Nucleus accumbens (tissue), 56 donors: ENCODE measurements around the gene KCNK5.

Experiments used
- DNase-seq, 56 donors: peaks; one replicate each; lab custom pipeline; 2025; lab: John Stamatoyannopoulos, UW

The KCNK5 gene, protein sequence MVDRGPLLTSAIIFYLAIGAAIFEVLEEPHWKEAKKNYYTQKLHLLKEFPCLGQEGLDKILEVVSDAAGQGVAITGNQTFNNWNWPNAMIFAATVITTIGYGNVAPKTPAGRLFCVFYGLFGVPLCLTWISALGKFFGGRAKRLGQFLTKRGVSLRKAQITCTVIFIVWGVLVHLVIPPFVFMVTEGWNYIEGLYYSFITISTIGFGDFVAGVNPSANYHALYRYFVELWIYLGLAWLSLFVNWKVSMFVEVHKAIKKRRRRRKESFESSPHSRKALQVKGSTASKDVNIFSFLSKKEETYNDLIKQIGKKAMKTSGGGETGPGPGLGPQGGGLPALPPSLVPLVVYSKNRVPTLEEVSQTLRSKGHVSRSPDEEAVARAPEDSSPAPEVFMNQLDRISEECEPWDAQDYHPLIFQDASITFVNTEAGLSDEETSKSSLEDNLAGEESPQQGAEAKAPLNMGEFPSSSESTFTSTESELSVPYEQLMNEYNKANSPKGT

DNA sequence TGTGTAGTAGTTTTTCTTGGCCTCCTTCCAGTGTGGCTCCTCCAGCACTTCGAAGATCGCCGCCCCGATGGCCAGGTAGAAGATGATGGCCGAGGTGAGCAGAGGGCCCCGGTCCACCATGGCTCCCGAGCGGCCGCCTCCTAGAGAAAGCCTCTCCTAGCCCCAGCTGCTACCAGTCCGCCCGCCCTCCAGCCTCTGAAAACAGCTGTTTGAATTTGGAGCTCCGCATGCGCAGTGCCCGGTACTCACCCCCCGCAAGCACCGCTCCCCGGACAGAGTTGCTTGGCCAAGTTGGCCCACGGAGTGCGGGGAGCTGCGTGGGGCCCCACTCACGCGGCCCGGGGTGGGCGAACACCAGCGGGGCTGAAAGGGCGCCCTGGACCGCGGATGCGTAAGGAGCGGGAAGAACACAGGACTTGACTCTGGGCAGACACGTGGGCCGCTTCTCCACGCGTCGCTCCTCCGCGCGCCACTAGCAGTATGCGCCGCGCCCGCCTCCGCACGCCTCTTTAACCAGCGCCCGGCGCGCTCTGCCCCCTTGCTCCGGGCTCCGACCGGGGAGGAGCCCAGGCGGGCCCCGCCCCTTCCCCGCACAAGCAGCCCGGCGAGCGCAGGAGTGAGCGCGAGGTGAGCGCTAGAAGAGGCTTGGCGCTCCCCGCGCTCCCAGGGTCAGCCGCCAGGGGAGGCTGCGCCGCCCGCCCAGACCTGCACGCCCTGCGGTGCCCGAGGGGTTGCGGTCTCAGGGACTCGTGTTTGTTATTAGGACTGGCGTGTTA, at the start of gene KCNK5:
Gene KCNK5 (minus strand): TSS at position 484 of the 776 bp plus-strand sequence. CDS start 364 bp downstream, at position 120.
- peak in 34 of 56 donors; percentile 1 to 82 (median 36) for DNase-seq

GRCh38 chr6:39276379-39276995, 47.2 kb upstream of the KCNK5 start:
- DNase-seq, result no peak

GRCh38 chr6:39274903-39275302, 45.6 kb upstream of the KCNK5 start:
- DNase-seq, result no peak

GRCh38 chr6:39274471-39274870, 45.2 kb upstream of the KCNK5 start:
- no peak for DNase-seq

GRCh38 chr6:39273406-39273821, 44.1 kb upstream of the KCNK5 start:
- peak in 1 of 56 donors; percentile 3 for DNase-seq

DNA sequence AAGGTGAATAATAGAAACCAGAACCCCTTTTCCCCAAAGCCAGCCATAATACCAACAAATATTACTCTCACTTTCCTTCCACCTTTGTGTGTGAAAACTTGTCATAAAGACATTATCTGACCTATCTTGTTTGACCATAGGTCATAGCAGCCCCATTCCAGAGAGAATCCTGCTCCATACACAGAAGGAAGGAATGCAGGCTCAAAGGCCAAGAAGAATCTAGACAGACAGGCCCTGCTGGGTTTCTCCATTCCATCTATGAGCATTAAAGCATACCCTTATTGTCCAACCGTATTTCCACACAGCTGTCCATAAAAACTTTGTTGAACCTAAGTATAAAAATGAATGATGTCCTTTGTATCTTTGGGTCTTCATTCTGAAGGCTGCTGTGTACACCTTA, 40.7 kb upstream of the KCNK5 start:
- DNase-seq, result no peak

DNA sequence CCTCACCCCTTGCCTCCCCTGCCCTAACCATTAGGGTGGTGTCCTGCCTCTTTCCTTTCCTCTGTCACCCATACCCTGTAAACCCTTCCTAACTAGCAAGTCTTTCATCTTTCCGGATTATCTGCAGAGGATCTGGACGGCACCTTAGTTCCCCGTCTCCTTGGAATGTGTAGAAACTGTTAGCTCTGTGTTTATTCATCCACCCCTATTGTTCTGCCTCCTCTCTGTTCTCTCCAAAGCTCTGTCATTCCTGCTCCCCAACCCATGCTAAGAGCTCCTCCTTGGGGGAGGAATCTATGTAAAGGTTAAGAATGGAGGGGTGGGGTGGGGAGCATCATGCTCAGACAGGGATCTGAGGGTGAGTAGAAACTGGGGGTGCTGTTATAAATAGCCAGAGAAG, 39.4 kb upstream of the KCNK5 start:
- no peak for DNase-seq

DNA sequence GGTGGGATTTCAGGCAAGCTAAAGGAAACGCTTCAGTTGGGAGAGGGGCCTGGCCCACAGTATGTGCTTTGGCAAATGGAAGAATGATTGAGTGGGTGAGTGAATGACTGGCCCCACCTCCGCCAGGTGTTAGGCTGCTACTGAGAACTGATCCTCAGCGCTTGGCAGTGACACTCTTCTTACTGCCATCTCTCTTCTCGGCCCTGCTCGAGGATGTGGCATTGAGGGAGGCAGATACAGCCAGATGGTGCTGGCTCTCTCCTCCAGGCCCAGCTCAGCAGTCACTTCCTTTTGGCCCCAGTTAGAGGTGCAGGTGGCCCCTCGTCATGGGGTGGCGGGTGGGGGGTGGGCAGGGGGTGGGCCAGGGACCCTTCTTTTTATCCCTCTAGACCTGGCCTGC, 38.9 kb upstream of the KCNK5 start:
- DNase-seq, result no peak

DNA sequence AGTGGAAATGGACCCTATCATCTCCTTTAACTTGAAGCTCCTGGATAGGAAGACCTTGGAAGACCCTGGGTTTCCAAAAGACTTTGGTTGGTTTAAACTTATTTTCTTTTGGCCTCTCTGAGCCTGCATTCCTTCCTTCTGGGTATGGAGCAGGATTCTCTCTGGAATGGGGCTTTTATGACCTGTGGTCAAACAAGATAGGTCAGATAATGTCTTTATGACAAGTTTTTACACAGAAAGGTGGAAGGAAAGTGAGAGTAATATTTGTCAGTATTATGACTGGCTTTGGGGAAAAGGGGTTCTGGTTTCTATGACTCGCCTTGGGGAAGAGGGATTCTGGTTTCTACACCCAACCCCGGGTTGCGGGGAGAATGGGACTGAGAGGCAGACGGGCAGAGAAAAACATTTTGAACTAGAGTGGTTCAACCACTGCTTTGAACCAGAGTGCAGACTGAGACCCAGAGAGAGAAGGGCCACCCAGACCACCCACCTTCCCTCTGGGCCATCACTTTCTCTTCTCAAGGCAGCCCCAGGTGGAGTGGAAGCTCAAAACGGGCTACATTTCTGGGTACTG, 37.6 kb upstream of the KCNK5 start:
- DNase-seq, result no peak

DNA sequence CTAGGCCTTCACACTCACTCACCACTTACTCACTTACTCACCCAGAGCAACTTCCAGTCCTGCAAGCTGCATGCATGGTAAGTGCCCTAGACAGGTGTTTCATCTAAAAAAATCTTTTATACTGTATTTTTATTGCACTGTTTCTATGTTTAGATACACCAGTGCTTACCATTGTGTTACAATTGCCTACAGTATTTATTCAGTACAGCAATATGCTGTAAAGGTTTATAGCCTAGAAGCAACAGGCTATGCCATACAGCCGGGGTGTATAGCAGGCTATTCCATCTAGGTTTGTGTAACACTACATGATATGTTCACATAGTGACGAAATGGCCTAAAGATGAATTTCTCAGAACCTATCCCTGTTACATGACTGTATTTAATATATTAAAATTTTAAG, 37.1 kb upstream of the KCNK5 start:
- DNase-seq, result no peak

- no peak for DNase-seq
Observed at GRCh38 chr6:39263303-39264037, 34.2 kb upstream of the KCNK5 start.

DNA sequence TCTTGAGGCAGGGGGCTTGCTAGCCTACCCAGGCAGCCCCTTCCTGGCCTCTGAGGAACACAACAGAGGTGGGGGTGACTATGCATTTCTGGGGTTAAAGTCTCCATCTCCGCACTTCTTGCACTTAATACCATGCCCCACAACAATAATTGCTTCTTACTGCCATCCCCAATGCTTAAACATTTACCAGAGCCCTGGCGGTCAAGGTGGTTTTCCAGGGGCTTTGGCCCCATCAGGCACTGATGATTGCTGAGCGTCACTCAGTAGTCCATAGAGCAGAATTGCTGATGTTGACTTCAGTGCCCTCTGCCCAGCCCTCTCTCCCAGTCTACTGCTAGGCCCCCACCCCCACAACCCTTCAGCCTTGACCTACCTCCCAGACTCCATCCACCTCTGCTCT, 32.5 kb upstream of the KCNK5 start:
- DNase-seq, result no peak

- no peak for DNase-seq
Observed at GRCh38 chr6:39260953-39261352, 31.7 kb upstream of the KCNK5 start.

GRCh38 chr6:39260456-39260855, 31.2 kb upstream of the KCNK5 start:
- DNase-seq, result no peak

DNA sequence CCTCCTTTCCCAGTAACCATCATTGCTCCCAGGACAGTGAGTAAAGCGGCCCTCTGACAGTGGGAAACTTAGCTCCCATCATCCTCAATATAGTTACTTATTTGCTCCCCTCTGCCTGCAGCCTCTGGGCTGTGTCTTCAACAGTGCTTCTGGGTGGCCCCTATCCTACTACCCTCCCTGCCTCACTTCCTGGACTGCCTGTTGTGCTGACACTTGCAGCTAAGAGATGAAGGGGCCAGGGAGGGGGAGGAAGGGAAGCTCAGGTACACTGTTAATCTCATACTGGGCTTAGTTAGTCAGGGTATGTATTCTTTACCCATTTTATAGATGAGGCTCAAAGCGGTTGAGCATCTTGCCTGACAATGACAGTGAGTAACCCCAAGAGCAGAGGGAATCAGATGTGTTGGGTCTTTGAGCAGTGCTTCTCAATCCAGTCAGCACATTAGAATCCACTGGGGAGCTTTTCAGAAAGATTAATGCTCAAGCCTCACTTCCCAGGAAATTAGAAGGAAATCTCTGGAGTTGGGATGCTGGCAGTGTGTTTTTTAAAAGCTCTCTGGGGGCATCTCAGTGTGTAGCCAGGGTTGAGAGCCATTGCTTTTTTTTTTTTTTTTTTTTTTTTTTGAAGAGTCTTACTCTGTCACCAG, 27.1 kb upstream of the KCNK5 start:
- DNase-seq, result no peak

GRCh38 chr6:39254999-39255535, 25.8 kb upstream of the KCNK5 start:
- no peak for DNase-seq

GRCh38 chr6:39251406-39251805, 22.1 kb upstream of the KCNK5 start:
- no peak for DNase-seq

DNA sequence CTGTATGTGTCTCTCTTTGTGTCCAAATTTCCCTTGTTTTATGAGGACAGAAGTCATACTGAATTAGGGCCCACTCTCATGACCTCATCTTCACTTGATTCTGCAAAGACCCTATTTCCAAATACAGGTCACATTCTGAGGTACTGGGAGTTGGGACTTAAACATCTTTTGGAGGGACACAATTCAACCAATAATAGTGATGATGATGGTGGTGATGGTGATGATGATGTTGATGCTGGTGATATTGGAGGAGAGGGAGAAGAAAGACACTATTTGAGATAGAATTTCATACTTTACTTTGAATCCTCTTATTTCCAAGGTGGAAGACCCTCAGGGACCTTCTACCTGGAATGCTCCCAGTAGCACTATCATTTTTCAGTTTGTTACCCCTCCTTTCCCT, 21.2 kb upstream of the KCNK5 start:
- no peak for DNase-seq

DNA sequence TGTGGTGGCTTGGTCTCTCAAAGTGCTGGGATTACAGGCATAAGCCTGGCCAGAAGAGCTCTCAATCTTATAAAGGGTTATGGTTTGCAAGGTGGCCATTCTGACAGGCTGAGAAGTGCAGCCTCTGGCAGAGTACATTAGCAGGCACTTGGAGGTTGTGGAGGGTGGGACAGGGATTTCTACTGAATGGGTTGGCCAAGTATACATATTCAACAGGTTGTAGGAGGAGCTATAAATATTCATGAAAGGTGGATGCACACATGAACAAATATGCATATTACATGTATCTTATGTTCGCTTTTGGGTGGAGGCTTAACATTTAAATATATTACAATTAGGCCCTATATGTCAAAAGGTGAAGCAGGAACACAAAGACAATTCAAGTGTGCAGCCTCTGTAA, 20.0 kb upstream of the KCNK5 start:
- no peak for DNase-seq
